AG08396 (cell line): ENCODE measurements around the gene CCDC13.
"Not testable (repeated sequence)": the region's sequence is repeated elsewhere in the genome, so short reads cannot be mapped to it uniquely, and the experiment has no call there.

Experiments
- DNase-seq: peaks from one replicate; pipeline ENCODE4 v3.0.0; 2012; ENCODE audit warnings: low spot score, mixed read lengths

The CCDC13 gene, protein sequence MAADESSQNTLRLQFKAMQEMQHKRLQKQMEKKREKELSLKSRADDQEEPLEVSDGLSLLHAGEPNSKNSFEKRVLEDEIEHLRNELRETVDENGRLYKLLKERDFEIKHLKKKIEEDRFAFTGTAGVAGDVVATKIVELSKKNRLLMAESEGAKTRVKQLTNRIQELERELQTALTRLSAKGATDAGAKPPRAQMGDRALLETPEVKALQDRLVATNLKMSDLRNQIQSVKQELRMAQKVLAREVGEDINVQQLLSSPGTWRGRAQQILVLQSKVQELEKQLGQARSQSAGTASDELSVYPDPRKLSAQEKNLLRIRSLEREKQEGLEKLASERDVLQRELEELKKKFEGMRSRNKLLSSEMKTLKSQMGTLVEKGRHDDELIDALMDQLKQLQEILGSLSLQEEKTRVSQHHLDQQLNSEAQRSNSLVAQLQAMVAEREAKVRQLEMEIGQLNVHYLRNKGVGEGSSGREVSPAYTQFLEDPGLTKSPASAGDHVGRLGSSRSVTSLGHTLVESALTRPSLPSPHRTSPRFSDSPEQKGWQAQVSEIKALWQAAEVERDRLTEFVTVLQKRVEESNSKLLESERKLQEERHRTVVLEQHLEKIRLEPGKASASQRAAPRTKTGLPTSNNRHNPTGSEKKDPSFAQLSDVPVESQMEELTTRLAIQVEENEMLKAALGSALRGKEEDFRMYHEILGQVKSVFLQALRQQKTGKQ

GRCh38 chr3:42772670-42773408 is at the start of gene CCDC13:
Gene CCDC13, minus strand, starts transcription at chr3:42773253. Its CDS starts 14,908 bp downstream, at chr3:42758345.
- peak; percentile 93 for DNase-seq

GRCh38 chr3:42822828-42823227 is 49.8 kb upstream of the CCDC13 start:
- DNase-seq, result no peak

GRCh38 chr3:42820746-42821051 is 47.6 kb upstream of the CCDC13 start:
- no peak for DNase-seq

GRCh38 chr3:42819351-42819965 is 46.4 kb upstream of the CCDC13 start:
- DNase-seq, result no peak

- DNase-seq, result no peak
These were observed 42.8 kb upstream of the CCDC13 start for GRCh38 chr3:42815826-42816225.

GRCh38 chr3:42814914-42815507 is 42.0 kb upstream of the CCDC13 start:
- no peak for DNase-seq

- no peak for DNase-seq
These were observed 41.2 kb upstream of the CCDC13 start for GRCh38 chr3:42814246-42814645.

- DNase-seq, result not testable (repeated sequence)
These were observed 38.2 kb upstream of the CCDC13 start for GRCh38 chr3:42811118-42811883.

DNA sequence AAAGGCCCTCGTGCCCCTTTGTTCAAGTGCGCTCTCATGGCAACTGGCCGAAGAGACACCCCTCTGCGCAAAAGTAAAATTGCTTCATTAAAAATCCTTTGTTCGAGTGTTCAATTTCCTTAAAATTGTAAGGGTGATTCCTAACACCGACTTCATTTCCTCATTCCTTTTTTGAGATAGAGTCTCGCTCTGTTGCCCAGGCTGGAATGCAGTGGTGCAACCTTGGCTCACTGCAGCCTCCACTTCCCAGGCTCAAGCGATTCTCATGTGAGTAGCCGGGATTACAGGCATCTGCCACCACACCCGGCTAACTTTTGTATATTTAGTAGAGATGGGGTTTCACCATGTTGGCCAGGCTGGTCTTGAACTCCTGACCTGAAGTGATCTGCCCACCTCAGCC is 37.7 kb upstream of the CCDC13 start:
- DNase-seq, result not testable (repeated sequence)

- DNase-seq, result no peak
These were observed 36.1 kb upstream of the CCDC13 start, which contains the start of gene ACKR2 for GRCh38 chr3:42809202-42809601. Gene ACKR2, plus strand, starts transcription at chr3:42809445. Its CDS starts 55,058 bp downstream, at chr3:42864503.

- DNase-seq, result no peak
These were observed 34.9 kb upstream of the CCDC13 start for GRCh38 chr3:42807929-42808328.

- DNase-seq, result peak; percentile 14
These were observed 32.2 kb upstream of the CCDC13 start for GRCh38 chr3:42805141-42805821.

GRCh38 chr3:42804831-42805132 is 31.7 kb upstream of the CCDC13 start:
- DNase-seq, result no peak

GRCh38 chr3:42804106-42804830 is 31.2 kb upstream of the CCDC13 start, which contains the start of gene HIGD1A:
Gene HIGD1A, minus strand, starts transcription at chr3:42804490. Its CDS starts 10,237 bp downstream, at chr3:42794253.
- peak; percentile 98 for DNase-seq

GRCh38 chr3:42803414-42804105 is 30.5 kb upstream of the CCDC13 start:
- peak; percentile 48 for DNase-seq

DNA sequence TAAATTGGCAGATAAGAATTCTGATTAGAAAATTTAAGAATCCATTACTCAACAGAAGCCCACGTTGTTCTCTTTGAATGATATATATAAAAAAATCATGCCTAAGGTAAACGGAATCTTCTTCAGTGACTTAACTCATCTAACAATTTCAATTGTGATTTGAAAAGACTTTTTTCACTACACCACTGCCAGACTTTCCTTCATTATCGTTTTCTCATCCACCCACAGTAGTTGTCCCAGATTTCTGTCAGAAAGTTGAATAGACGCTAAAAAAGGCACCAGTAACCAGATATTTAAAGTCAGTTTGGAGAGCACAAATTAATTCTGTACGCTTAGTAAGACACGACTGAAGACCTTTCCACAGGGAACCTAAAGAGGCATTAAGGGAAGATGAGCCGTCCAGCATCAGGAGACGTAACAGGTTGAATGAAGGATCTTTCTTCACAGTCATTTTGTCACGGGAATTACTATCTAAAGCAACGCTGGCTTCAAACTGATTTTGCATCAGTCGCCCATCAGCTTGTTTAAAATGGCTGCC is 29.9 kb upstream of the CCDC13 start:
- no peak for DNase-seq

GRCh38 chr3:42801784-42802183 is 28.7 kb upstream of the CCDC13 start:
- DNase-seq, result no peak

DNA sequence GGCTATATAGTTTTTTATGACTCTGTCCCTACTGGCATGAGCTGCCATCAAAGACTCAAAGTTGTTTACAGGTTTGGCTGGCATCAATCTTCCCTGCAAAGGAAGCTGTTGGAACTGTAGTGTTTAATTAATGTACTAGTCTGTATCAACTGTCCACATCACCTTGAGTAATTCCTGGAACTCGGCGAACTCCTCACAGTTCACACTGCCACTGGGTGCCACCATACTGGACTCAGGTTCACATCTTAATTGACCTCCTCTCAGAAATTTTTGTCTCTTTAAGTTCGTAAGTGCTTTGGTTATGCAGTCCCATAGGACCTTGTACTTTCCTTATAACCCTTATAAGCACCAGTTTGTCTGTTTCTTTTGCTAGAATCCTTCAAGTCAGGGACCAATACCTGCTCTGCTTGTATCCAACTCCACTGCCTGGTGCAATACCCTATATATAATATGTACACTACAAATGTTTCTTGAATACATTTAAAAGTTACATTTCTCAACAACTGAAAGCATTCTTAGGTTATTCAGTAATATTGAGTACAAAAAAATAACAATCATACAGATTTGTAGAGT is 28.1 kb upstream of the CCDC13 start:
- no peak for DNase-seq

- no peak for DNase-seq
These were observed 27.2 kb upstream of the CCDC13 start for GRCh38 chr3:42800251-42800650.
